Spleen (tissue), 7 donors: Measurements from ENCODE around the gene KIAA2012.

ENCODE experiments used
- CTCF ChIP-seq, 11 experiments: fragments of 200-600 bp in 7 of 11; fragments of 450-650 bp in 4 of 11; sonication (generic) in 4 of 11; IDR thresholded peaks in 8 of 11; conservative IDR thresholded peaks in 3 of 11; 1 replicate in 7 of 11; 2 replicates in 4 of 11; pipeline versions ENCODE4 v1.4.0 to v1.8.0; 2016 to 2021; ENCODE audit warnings: antibody characterized with exemption in 11 of 11, inconsistent platforms in 4 of 11, mild to moderate bottlenecking in 1 of 11
- POLR2A ChIP-seq, 3 donors: fragments of 450-650 bp; IDR thresholded peaks; one replicate each; pipeline ENCODE4 v1.5.1; 2017; ENCODE audit warnings: antibody characterized with exemption in 3 of 3, mild to moderate bottlenecking in 1 of 3
- POLR2AphosphoS5 ChIP-seq, 3 donors: sonication (generic); formaldehyde crosslinking; IDR thresholded peaks; one replicate each; pipeline ENCODE4 v1.5.1; 2017; ENCODE audit warnings: antibody characterized with exemption in 3 of 3
- donor health status: DM: no; HTN: no; CAD: no; lungs with moderate emphysema.
- donor health status: DM: no; HTN: no; CAD: no.
- donor health status: DM: no; HTN: no; CAD: no.

DNA sequence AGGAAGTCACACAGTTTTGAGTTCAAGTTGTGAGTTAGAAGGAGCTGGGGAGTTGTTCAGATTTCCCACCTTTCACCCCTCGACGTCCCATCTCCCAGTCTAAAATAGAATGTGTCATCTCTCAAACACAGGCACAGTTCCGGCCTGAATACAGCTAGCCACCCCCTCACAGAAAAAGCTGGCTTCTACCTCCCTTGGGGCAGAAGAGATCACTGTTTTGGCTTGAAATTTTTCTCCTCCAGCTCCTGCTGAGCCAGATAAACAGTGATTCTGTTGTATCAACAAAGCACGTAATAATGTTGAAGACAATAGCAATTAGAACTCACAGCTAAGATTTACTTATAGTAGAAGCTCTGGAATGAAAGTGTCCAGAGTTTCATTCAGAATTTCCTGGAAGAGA lies 74.7 kb downstream of the KIAA2012 start:
- TF ChIP-seq CTCF (IDR thresholded peaks at IDR 0.05 in 8 of 11, conservative IDR thresholded peaks at IDR 0.05 in 3 of 11) (no peak), POLR2A (IDR thresholded peaks at IDR 0.05) (no peak), POLR2AphosphoS5 (IDR thresholded peaks at IDR 0.05) (no peak)
